CD4-positive, alpha-beta T cell treated with Interleukin-6 at 100 ng/mL for 8 hours (primary cell): ENCODE data around the gene CD300LB.

Experiments
- DNase-seq: peaks from one replicate; pipeline ENCODE4 v3.0.0-alpha.2; 2020; ENCODE audit warnings: mixed read lengths, low spot score

Gene CD300LB

DNA sequence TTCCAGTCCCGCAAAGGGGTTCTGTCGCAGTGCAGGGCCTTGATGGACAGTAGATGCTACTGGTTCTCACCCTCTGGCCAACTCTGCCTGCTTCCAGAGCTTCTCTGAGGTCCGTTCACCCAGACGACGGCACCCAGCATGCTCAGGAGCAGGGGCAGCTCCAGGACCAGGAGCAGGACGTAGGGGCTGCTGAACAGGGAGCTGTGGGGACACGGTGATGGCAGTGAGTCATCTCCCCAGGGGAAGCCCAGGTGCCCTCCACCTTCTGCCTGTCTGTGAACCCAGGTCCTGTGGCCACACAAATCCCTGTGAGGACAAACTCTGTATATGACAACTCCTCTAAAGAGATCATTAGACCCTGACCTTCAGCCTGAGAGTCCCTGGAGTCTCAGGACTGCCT, 18.1 kb upstream of the CD300LB start:
- DNase-seq = no peak

DNA sequence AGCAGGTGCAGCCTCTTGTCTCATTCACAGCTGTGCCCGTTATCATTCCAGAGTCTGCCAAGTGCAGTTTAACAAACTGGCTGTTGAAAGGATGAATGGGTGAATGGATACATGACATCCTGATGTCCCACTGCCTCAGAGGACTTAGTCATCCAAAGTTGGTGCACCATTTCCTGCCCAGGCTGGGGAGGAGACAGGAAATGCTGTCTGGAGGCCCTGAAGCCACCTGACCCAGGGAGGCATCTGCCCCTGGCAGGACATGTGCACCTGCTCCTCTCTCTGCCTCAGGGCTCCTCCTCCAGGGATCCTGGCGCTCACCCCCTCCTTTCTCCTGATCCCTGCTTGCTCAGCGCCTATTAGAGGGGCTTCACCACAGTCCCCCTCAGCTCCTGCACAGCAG, 16.5 kb upstream of the CD300LB start:
- DNase-seq = no peak

GRCh38 chr17:74547264-74547663, 16.0 kb upstream of the CD300LB start:
- DNase-seq = no peak

GRCh38 chr17:74546586-74546985, 15.3 kb upstream of the CD300LB start:
- DNase-seq = no peak

GRCh38 chr17:74545843-74546230, 14.6 kb upstream of the CD300LB start, which contains the start of gene CD300C:
TSS of gene CD300C (minus strand) at chr17:74546115. CDS start at chr17:74545782, 333 bp downstream.
- no peak for DNase-seq

DNA sequence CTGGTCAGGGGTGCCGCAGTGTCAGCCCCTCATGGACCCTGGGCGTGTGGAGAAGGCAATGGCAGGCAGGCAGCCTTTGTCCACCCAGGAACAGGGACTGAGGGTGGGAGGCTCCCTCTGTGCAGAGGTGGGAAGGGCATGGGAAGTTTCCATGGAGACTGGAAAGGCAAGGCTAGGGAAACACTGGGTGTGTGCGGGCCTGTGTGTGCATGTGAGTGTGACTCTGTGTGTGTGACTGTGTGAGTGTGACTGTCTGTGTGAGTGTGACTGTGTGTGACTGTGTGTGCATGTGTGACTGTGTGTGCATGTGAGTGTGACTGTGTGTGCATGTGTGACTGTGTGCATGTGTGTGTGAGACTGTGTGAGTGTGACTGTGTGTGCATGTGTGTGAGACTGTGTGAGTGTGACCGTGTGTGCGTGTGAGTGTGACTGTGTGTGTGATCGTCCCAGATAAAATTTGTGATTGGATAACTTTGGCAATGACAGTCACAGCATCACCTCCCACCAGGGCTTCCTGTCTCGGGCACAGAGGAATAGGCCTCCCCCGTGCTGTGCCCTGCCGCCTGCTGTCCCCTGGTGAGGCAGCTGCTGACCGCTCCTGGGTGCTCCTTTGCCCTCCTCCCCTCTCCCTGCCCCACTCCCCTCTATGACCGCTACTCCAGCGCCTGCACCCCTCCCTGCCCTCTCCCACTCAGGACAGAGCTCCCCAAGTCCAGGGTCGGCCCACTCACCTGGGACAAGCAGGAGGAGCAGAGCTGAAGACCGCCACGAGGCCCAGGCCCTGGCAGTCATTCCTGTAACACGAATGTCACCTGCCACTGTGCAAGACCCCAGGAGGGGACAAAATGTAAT, 13.9 kb upstream of the CD300LB start:
- no peak for DNase-seq

GRCh38 chr17:74543891-74544760, 12.9 kb upstream of the CD300LB start:
- DNase-seq = no peak

- no peak for DNase-seq
Observed at GRCh38 chr17:74543406-74543805, 12.1 kb upstream of the CD300LB start.

GRCh38 chr17:74542727-74543383, 11.6 kb upstream of the CD300LB start:
- no peak for DNase-seq

- DNase-seq = no peak
Observed at GRCh38 chr17:74542166-74542565, 10.9 kb upstream of the CD300LB start.

DNA sequence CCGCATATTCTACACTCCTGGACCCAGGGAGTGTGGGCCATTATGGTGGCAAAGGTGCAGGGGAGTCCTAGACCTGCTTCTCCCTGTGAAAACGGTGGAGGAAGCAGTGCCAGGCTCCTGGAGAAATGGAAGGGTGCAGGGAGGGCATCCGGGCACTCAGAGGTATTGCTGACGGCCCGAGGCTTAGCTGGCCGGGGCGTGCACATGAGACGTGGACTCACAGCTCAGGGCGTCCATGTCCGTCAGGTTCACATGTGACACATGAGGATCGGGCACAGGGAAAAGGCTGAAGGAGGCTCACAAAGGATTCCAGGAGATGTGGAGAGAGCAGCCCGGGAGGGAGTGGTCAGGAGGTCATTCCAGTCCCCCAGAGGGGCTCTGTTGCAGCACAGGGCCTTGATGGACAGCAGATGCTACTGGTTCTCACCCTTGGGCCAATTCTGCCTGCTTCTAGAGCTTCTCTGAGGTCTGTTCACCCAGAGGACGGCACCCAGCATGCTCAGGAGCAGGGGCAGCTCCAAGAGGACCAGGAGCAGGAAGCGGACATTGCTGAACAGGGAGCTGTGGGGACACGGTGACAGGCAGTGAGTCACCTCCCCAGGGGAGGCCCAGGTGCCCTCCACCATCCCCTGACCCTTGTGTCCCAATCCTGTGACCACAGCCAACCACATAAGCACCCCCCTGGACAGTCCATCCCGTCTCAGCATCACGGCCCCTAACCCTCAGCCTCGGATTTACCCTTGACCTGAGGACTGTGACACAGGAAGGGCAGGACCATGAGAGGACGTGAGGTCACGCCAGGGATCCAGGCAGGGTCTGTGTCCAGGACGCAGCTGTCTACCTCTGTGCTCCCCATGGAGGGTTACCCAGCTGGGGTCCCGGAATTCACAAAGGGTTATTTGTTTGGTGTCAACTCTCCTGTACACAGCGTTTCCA, 10.2 kb upstream of the CD300LB start:
- no peak for DNase-seq

GRCh38 chr17:74539281-74539820, 8.1 kb upstream of the CD300LB start:
- no peak for DNase-seq

DNA sequence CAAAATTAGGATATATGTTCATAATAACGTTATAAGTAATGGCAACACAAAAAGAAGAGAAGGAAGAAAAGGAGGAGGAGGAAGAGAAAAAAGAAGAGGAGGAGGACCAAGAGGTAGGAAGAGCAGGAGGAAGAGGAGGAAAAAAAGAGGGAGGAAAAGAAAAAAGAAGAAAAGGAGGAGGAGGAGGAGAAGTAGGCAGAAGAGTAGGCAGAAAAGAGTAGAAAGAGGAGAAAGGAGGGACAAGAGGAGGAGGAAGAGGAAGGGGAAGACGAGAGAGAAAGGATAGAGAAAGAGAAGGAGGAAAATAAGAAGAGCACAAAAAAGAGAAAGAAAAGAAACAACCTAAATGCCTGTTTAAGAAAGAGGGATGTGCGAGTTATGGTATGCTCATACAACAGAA, 5.6 kb upstream of the CD300LB start:
- no peak for DNase-seq

DNA sequence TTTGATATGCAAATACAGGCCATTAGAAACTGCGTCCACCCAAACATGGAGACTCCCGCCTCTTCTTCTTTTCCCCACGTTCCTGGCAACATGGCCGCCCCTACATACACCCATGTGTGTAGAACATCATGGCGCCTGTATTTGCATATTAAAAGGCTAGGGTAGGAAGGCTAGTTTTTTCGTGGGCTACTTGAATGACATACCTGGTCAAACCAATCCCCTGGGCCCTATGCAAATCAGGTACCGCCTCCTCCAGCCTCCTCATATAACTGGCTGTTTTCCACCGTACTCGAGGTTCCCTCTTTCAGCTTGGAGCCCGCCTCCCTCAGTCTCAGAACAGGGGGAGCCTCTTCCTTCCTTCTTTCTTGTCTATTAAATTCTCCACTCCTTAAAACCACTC, 840 bp upstream of the CD300LB start:
- no peak for DNase-seq

DNA sequence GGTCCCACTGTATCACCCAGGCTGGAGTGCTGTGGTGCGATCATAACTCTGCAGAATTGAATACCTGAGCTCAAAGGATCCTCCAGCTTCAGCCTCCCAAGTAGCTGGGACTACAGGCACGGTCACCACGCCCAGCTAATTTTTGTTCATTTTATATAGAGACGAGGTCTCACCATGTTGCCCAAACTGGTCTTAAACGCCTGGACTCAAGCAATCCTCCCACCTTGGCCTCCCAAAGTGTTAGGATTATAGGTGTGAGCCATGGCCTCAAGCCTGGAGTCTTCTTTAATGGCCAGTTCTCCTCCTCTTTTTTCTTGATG, 484 bp downstream of the CD300LB start:
- no peak for DNase-seq

GRCh38 chr17:74529243-74529642, 2.0 kb downstream of the CD300LB start:
- no peak for DNase-seq

- DNase-seq = no peak
Observed at GRCh38 chr17:74528491-74529199, 2.6 kb downstream of the CD300LB start.

DNA sequence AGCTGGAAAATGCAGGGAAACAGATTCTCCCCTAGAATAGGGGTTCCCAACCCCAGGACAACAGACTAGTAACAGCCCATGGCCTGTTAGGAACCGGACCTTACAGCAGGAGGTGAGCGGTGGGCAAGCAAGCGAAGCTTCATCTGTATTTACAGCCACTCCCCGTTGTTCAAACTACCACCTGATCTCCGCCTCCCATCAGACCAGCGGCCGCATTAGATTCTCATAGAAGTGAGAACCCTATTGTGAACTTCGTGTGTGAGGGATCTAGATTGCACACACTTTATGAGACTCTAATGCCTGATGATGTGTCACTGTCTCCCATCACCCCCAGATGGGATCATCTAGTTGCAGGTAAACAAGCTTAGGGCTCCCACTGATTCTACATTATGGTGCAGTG, 3.5 kb downstream of the CD300LB start:
- no peak for DNase-seq

- no peak for DNase-seq
Observed at GRCh38 chr17:74527081-74527480, 4.2 kb downstream of the CD300LB start.

DNA sequence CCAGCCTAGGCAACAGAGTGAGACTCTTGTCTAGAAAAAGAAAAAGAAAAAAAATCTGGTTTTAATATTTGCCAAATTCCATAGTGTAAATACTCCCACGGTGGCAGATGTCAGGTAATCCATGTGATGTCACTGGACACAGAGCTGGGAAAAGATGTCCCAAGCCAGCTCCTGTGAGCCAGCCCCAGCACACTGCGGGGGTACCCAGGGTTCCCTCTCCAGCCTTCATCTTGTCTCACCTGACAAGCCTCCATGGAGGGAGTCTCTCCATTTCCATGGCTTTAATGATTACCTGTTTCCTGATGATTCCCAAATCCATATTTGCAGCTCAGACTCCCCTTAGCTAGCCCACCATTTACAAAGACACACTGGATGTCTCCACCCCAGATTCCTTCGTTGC, 4.6 kb downstream of the CD300LB start:
- DNase-seq = no peak
